K562 (cell line): ENCODE measurements around the gene SORBS2. TPM values are rescaled to one million over a fixed set of nuclear protein-coding genes. Genes with fewer than 3 reads are reported as not detected.

Experiments used
- ARID1B ChIP-seq: fragments of 450-650 bp; IDR thresholded peaks from 2 replicates; pipeline ENCODE4 v1.6.1; 2016; ENCODE audit warnings: antibody characterized with exemption, mild to moderate bottlenecking, inconsistent platforms
- BMI1 ChIP-seq: fragments of 150-350 bp; IDR thresholded peaks from 2 replicates; pipeline ENCODE4 v1.6.1; 2014; ENCODE audit warnings: low read length
- EHMT2 ChIP-seq: fragments of 450-650 bp; IDR thresholded peaks from 2 replicates; pipeline ENCODE4 v1.6.1; 2018; ENCODE audit warnings: antibody characterized with exemption
- ETV5 ChIP-seq: sonication (generic); formaldehyde crosslinking; IDR thresholded peaks from 2 replicates; pipeline ENCODE4 v1.4.0; 2020; ENCODE audit warnings: low read depth, mild to moderate bottlenecking, missing genetic modification reagents
- KAT2B ChIP-seq: IDR thresholded peaks from one replicate; pipeline ENCODE4 v1.6.1; 2012; ENCODE audit warnings: low read depth, mild to moderate bottlenecking, control low read depth, inconsistent platforms, low read length, moderate library complexity
- KDM4B ChIP-seq, 2 experiments: fragments of 450-650 bp in 1 of 2; sonication (generic) in 1 of 2; IDR thresholded peaks; 2 replicates each; pipeline ENCODE4 v1.6.1; 2016 to 2017; ENCODE audit warnings: borderline replicate concordance in 2 of 2, antibody characterized with exemption in 1 of 2, low read depth in 1 of 2, mild to moderate bottlenecking in 1 of 2
- MCM2 ChIP-seq: fragments of 450-650 bp; IDR thresholded peaks from 2 replicates; pipeline ENCODE4 v1.6.1; 2017; ENCODE audit warnings: low read depth, mild to moderate bottlenecking
- MCM7 ChIP-seq, 2 experiments: fragments of 450-650 bp; IDR thresholded peaks; 2 replicates each; pipeline ENCODE4 v1.6.1; 2016 to 2018
- NCOA6 ChIP-seq: fragments of 450-650 bp; IDR thresholded peaks from 2 replicates; pipeline ENCODE4 v1.6.1; 2017; ENCODE audit warnings: mild to moderate bottlenecking
- PCBP2 ChIP-seq: fragments of 200-400 bp; formaldehyde crosslinking; IDR thresholded peaks from 2 replicates; pipeline ENCODE4 v1.6.1; 2018; ENCODE audit warnings: low read length, low read depth, mild to moderate bottlenecking, moderate library complexity; ENCODE audit not compliant: poor library complexity, severe bottlenecking
- RBM39 ChIP-seq: fragments of 200-400 bp; formaldehyde crosslinking; optimal IDR thresholded peaks from 2 replicates; pipeline ENCODE3; 2018; ENCODE audit warnings: low read depth, low read length
- SUPT5H ChIP-seq: fragments of 450-650 bp; IDR thresholded peaks from 2 replicates; pipeline ENCODE4 v1.6.1; 2016
- ZFP1 ChIP-seq: fragments of 450-650 bp; formaldehyde crosslinking; IDR thresholded peaks from 2 replicates; pipeline ENCODE4 v1.4.0; 2020; ENCODE audit warnings: mild to moderate bottlenecking, mixed read lengths
- ZNF408 ChIP-seq: fragments of 250-450 bp; sonication (Bioruptor Pico); IDR thresholded peaks from 2 replicates; pipeline ENCODE4 v1.4.0; 2020; ENCODE audit warnings: low read depth, mild to moderate bottlenecking, moderate library complexity
- ZNF76 ChIP-seq: fragments of 250-450 bp; sonication (Bioruptor Pico); IDR thresholded peaks from 2 replicates; pipeline ENCODE4 v1.4.0; 2020; ENCODE audit warnings: mild to moderate bottlenecking, moderate library complexity, borderline replicate concordance
- polyA plus RNA-seq, 8 experiments: library from polyadenylated mRNA; depleted of rRNA in 4 of 8; stranded (reverse) in 5 of 8; unstranded in 3 of 8; fragments of >200 nt; fragmentation: Nextera tagmentation in 2 of 8; fragmentation: Illumina TruSeq in 1 of 8; extraction: Ambion mirVana in 2 of 8; extraction: Trizol in 1 of 8; gene quantifications; 2 replicates each; pipeline versions ENCODE4 v1.2.1 to v1.2.3, GENCODE V29; 2011 to 2014; ENCODE audit warnings: inconsistent platforms in 1 of 8, missing spikeins in 1 of 8
- total RNA-seq, 7 experiments: library from RNA; depleted of rRNA in 6 of 7; stranded (reverse); fragments of >200 nt in 6 of 7; fragmentation: Illumina TruSeq in 2 of 7; extraction: Trizol in 2 of 7; gene quantifications; 2 replicates each; pipeline versions ENCODE4 v1.2.1 to v1.2.3, GENCODE V29; 2011 to 2021; ENCODE audit warnings: low replicate concordance in 1 of 7
- TF ChIP-seq, protein P1 (sequence below), 2 experiments: fragments of 450-650 bp; IDR thresholded peaks; 2 replicates each; pipeline ENCODE4 v1.6.1; 2016; ENCODE audit warnings: mild to moderate bottlenecking in 2 of 2, borderline replicate concordance in 1 of 2, low read depth in 1 of 2, moderate library complexity in 1 of 2
- TF ChIP-seq, protein P2 (sequence below): fragments of 250-450 bp; sonication (Bioruptor Pico); IDR thresholded peaks from 2 replicates; pipeline ENCODE4 v1.8.0; 2022; ENCODE audit warnings: moderate library complexity, mild to moderate bottlenecking, inconsistent platforms
- TF ChIP-seq, protein P3 (sequence below): fragments of 450-650 bp; IDR thresholded peaks from 2 replicates; pipeline ENCODE4 v1.6.1; 2014; ENCODE audit warnings: low read depth, mild to moderate bottlenecking, moderate library complexity, borderline replicate concordance

SORBS2 gene
- total and polyA plus RNA-seq, 9 of the 15 experiments (the other 6 are each of a cell fraction or from before 2014, with no cell fraction given), result 0.29 TPM; not detected in 8

DNA sequence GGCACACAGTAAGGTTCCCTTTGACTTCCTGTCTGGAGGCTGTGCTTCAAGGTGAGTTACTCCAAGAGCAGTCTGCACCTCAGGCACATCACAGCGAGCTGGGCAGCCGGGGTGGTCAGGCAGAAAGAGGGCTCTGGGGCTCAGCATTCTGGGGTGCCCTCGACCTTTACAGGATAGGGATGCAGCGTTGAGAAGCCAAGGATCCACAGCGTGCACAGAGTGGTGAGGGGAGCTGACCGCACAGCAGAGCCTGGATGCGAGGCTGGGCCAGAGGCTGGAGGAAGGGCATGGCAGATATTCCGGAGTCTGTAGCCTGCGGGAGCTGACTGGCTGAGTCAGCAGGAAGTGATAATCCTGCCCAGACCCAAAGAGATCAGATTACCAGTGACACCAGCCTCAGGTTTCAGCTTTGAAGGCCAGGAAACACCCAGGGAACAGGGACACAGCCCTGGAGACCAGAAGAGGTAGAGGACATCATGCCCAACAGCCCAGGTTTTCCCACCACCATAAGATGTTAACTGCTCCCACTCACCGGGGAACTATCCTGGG is 238.3 kb downstream of the SORBS2 start (continued):
- TF ChIP-seq, protein P1, sequence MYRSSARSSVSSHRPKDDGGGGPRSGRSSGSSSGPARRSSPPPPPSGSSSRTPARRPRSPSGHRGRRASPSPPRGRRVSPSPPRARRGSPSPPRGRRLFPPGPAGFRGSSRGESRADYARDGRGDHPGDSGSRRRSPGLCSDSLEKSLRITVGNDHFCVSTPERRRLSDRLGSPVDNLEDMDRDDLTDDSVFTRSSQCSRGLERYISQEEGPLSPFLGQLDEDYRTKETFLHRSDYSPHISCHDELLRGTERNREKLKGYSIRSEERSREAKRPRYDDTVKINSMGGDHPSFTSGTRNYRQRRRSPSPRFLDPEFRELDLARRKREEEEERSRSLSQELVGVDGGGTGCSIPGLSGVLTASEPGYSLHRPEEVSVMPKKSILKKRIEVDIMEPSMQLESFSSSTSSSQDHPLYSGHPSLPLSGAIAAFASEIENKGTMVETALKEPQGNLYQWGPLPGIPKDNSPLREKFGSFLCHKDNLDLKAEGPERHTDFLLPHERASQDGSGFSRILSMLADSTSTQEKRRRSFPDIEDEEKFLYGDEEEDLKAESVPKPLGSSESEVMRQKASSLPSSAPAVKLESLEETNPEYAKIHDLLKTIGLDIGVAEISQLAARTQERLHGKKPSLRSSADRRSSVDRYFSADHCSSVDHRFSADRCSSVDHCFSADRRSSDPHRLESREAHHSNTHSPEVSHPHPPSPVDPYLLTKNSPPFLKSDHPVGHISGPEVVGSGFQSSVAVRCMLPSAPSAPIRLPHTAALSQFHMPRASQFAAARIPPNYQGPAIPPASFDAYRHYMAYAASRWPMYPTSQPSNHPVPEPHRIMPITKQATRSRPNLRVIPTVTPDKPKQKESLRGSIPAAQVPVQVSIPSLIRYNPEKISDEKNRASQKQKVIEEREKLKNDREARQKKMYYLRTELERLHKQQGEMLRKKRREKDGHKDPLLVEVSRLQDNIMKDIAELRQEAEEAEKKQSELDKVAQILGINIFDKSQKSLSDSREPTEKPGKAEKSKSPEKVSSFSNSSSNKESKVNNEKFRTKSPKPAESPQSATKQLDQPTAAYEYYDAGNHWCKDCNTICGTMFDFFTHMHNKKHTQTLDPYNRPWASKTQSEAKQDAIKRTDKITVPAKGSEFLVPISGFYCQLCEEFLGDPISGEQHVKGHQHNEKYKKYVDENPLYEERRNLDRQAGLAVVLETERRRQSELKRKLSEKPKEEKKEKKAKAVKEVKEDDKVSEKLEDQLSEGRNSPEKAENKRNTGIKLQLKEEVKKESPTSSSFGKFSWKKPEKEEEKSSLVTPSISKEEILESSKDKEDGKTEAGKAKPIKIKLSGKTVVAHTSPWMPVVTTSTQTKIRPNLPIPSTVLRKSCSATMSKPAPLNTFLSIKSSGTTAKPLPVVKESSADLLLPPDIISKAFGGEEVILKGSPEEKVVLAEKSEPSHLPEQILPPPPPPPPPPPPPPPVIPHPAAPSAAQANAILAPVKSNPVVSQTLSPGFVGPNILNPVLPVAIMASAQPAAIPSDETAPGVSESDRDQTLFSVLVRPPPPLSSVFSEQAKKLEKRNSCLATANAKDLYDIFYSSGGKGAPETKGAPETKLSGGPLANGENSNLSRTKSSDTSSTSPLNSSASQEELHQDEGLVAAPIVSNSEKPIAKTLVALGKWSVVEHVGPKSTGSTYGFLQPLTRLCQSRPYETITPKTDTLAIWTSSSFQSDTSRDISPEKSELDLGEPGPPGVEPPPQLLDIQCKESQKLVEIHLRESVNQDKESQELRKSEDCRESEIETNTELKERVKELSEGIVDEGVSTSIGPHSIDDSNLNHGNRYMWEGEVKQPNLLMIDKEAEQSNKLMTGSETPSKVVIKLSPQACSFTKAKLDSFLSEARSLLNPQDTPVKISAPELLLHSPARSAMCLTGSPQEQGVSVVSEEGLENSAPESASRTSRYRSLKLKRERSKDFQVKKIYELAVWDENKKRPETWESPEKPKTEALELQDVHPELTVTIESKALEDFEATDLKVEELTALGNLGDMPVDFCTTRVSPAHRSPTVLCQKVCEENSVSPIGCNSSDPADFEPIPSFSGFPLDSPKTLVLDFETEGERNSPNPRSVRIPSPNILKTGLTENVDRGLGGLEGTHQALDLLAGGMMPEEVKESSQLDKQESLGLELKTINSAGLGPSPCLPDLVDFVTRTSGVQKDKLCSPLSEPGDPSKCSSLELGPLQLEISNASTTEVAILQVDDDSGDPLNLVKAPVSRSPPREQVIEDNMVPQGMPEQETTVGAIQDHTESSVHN (IDR thresholded peaks at IDR 0.05; ENCODE audit: borderline replicate concordance in 1 of 2, low read depth in 1 of 2), result no peak
- no peak for TF ChIP-seq EHMT2
- no peak for TF ChIP-seq KAT2B
- TF ChIP-seq NCOA6, result no peak
- TF ChIP-seq ZNF76, result no peak
- TF ChIP-seq ZFP1 (CRISPR knock-in tag), result no peak
- peak; percentile 68 for TF ChIP-seq ARID1B
- no peak for TF ChIP-seq BMI1
- no peak for TF ChIP-seq MCM7 (IDR thresholded peaks at IDR 0.05)
- no peak for TF ChIP-seq ZNF408 (CRISPR knock-in tag)
- TF ChIP-seq KDM4B (IDR thresholded peaks at IDR 0.05; ENCODE audit: borderline replicate concordance in 2 of 2, low read depth in 1 of 2), result no peak
- no peak for TF ChIP-seq RBM39
- peak; percentile 42; the same call in 1 of the 2 replicates for TF ChIP-seq ETV5 (CRISPR knock-in tag)
- TF ChIP-seq SUPT5H, result no peak
- TF ChIP-seq, protein P2, sequence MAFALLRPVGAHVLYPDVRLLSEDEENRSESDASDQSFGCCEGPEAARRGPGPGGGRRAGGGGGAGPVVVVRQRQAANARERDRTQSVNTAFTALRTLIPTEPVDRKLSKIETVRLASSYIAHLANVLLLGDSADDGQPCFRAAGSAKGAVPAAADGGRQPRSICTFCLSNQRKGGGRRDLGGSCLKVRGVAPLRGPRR (CRISPR knock-in tag), result no peak
- TF ChIP-seq MCM2, result no peak
- TF ChIP-seq PCBP2, result no peak
- TF ChIP-seq, protein P3, sequence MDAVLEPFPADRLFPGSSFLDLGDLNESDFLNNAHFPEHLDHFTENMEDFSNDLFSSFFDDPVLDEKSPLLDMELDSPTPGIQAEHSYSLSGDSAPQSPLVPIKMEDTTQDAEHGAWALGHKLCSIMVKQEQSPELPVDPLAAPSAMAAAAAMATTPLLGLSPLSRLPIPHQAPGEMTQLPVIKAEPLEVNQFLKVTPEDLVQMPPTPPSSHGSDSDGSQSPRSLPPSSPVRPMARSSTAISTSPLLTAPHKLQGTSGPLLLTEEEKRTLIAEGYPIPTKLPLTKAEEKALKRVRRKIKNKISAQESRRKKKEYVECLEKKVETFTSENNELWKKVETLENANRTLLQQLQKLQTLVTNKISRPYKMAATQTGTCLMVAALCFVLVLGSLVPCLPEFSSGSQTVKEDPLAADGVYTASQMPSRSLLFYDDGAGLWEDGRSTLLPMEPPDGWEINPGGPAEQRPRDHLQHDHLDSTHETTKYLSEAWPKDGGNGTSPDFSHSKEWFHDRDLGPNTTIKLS, result no peak
